ENCODE results near the gene ZNRF1. TPM values are rescaled to one million over a fixed set of nuclear protein-coding genes. Genes with fewer than 3 reads are reported as not detected.

Gene ZNRF1
- total and polyA plus RNA-seq, 10 donors, result 1.4 to 13.4 (median 6.4) TPM

- H3K27me3 ChIP-seq (replicated peaks in 1 of 7), result peaks cover 0 to 16% (median 0%) of the 10 kb centered on the region in 7 donors
- WGBS, 5 donors, result 88 to 94% (median 93%) methylated on average over 5 of the region's 5 CpGs
- no peak for DNase-seq
- TF ChIP-seq POLR2AphosphoS5 (IDR thresholded peaks at IDR 0.05), result no peak
- TF ChIP-seq POLR2A (IDR thresholded peaks at IDR 0.05), result no peak
- no peaks in the 10 kb centered on the region for H3K36me3 ChIP-seq
- H3K4me1 ChIP-seq, result peaks cover 0 to 44% (median 17%) of the 10 kb centered on the region in 6 donors
- intact Hi-C loops (cut with DNase I; ENCODE audit: low total_unique reads), result no loop called here
- no peak overlapping the region for H3K27ac ChIP-seq
- H3K4me3 ChIP-seq, result no peak overlapping the region
- no peaks in the 10 kb centered on the region for H3K9me3 ChIP-seq
Measured at GRCh38 chr16:75059411-75059810, 60.6 kb downstream of the ZNRF1 start.

GRCh38 chr16:75060723-75061122 is 61.9 kb downstream of the ZNRF1 start:
- Histone ChIP-seq H3K36me3 (no peaks in the 10 kb centered on the region), H3K4me1 (peaks cover 0 to 53% (median 26%) of the 10 kb centered on the region in 6 donors), H3K27me3 (replicated peaks in 1 of 7) (peaks cover 0 to 20% (median 0%) of the 10 kb centered on the region in 7 donors), H3K27ac (peak overlapping the region in 1 of 8 donors; percentile 17), H3K9me3 (no peaks in the 10 kb centered on the region), H3K4me3 (no peak overlapping the region)
- intact Hi-C loops (cut with DNase I; ENCODE audit: low total_unique reads), result no loop called here
- WGBS, 5 donors, result 48 to 65% (median 57%) methylated on average over 8 of the region's 8 CpGs
- DNase-seq, result no peak
- TF ChIP-seq CTCF (IDR thresholded peaks at IDR 0.05 in 8 of 11, conservative IDR thresholded peaks at IDR 0.05 in 3 of 11), result no peak
- no peak for TF ChIP-seq POLR2A (IDR thresholded peaks at IDR 0.05)
- TF ChIP-seq POLR2AphosphoS5 (IDR thresholded peaks at IDR 0.05), result no peak

GRCh38 chr16:75061669-75062068 is 62.8 kb downstream of the ZNRF1 start:
- no peak for DNase-seq
- Histone ChIP-seq H3K4me3 (no peak overlapping the region), H3K9me3 (no peaks in the 10 kb centered on the region), H3K36me3 (no peaks in the 10 kb centered on the region), H3K4me1 (peaks cover 0 to 56% (median 27%) of the 10 kb centered on the region in 6 donors), H3K27ac (peak overlapping the region in 3 of 8 donors; percentile 1 to 33 (median 17)), H3K27me3 (replicated peaks in 1 of 7) (peaks cover 0 to 21% (median 0%) of the 10 kb centered on the region in 7 donors)
- intact Hi-C loops (cut with DNase I; ENCODE audit: low total_unique reads), result no loop called here
- WGBS, 5 donors, result 25 to 62% (median 51%) methylated on average over 3 of the region's 3 CpGs
- TF ChIP-seq POLR2A (IDR thresholded peaks at IDR 0.05), result no peak
- TF ChIP-seq POLR2AphosphoS5 (IDR thresholded peaks at IDR 0.05), result no peak
- no peak for TF ChIP-seq CTCF (IDR thresholded peaks at IDR 0.05 in 8 of 11, conservative IDR thresholded peaks at IDR 0.05 in 3 of 11)

- no peaks in the 10 kb centered on the region for H3K9me3 ChIP-seq
- 78 to 87% (median 82%) methylated on average over 22 of the region's 22 CpGs for WGBS, 5 donors
- H3K27me3 ChIP-seq (replicated peaks in 1 of 7), result peaks cover 0 to 22% (median 0%) of the 10 kb centered on the region in 7 donors
- TF ChIP-seq POLR2AphosphoS5 (IDR thresholded peaks at IDR 0.05), result no peak
- no peak for TF ChIP-seq POLR2A (IDR thresholded peaks at IDR 0.05)
- TF ChIP-seq CTCF (IDR thresholded peaks at IDR 0.05 in 8 of 11, conservative IDR thresholded peaks at IDR 0.05 in 3 of 11), result no peak
- no peaks in the 10 kb centered on the region for H3K36me3 ChIP-seq
- intact Hi-C loops (cut with DNase I; ENCODE audit: low total_unique reads), result no loop called here
- H3K4me3 ChIP-seq, result no peak overlapping the region
- H3K4me1 ChIP-seq, result peaks cover 0 to 56% (median 27%) of the 10 kb centered on the region in 6 donors
- H3K27ac ChIP-seq, result peak overlapping the region in 3 of 8 donors; percentile 1 to 33 (median 17)
- DNase-seq, result no peak
Measured at GRCh38 chr16:75062135-75062975, 63.5 kb downstream of the ZNRF1 start.
